HepG2 (cell line): ENCODE measurements around the gene ZCCHC8. TPM values are rescaled to one million over a fixed set of nuclear protein-coding genes. Genes with fewer than 3 reads are reported as not detected.

Experiments used
- ATAC-seq: fragments of 200-7000 bp; cut with Tn5 transposase; 3 replicates; pipeline ENCODE4 v1.9.1; 2020; ENCODE audit warnings: mild to moderate bottlenecking, moderate library complexity
- BruUV-seq: library from RNA; stranded (reverse); fragments of 400-500 nt; replicated peaks from 2 replicates; lab custom pipeline; 2021; lab: Mats Ljungman, UMichigan
- CTCF ChIA-PET: fragments of 300-600 bp; formaldehyde crosslinking; extraction: SDS; loops from one replicate; lab custom pipeline; 2021; ENCODE audit warnings: low total read pairs, inconsistent platforms, low intra/inter-chr PET ratio; lab: Yijun Ruan, JAX
- POLR2A ChIA-PET: fragments of 350-600 bp; sonication (Branson Sonifier 250); formaldehyde crosslinking; loops from one replicate; lab custom pipeline; 2020; ENCODE audit warnings: antibody characterized with exemption, inconsistent platforms; lab: Yijun Ruan, JAX
- DNase-seq: peaks from one replicate; pipeline ENCODE4 v3.0.0-alpha.2; 2015; ENCODE audit warnings: low spot score
- FAIRE-seq: peaks from 3 replicates; lab custom pipeline; 2011; peaks lifted over from hg19 to GRCh38; lab: Jason Lieb, UNC
- H2AFZ ChIP-seq: one replicate; pipeline ENCODE4 v1.6.1; 2011; ENCODE audit warnings: low read length, inconsistent platforms
- H3K27ac ChIP-seq: fragments of 300-600 bp; 3 replicates; pipeline ENCODE4 v1.8.0; 2011; ENCODE audit warnings: mixed run types, mild to moderate bottlenecking, mixed read lengths, low read length, inconsistent platforms; ENCODE audit not compliant: insufficient read depth; ENCODE audit errors: extremely low read length
- H3K27me3 ChIP-seq, 2 experiments: fragments of 200-600 bp in 1 of 2; 2 replicates in 1 of 2; 3 replicates in 1 of 2; pipeline versions ENCODE4 v1.6.0 to v1.8.0; 2011; ENCODE audit warnings: low read length in 2 of 2, mild to moderate bottlenecking in 2 of 2, moderate library complexity in 2 of 2, inconsistent platforms in 1 of 2; ENCODE audit not compliant: insufficient read depth in 2 of 2, control insufficient read depth in 1 of 2
- H3K36me3 ChIP-seq, 2 experiments: fragments of 200-600 bp in 1 of 2; replicated peaks in 1 of 2; 2 replicates in 1 of 2; 3 replicates in 1 of 2; pipeline versions ENCODE4 v1.5.1 to v1.8.0; 2011; ENCODE audit warnings: low read length in 2 of 2, inconsistent platforms in 1 of 2; ENCODE audit not compliant: insufficient read depth in 2 of 2, control insufficient read depth in 1 of 2
- H3K4me1 ChIP-seq: 2 replicates; pipeline ENCODE4 v1.5.1; 2012; ENCODE audit warnings: low read length, inconsistent platforms; ENCODE audit not compliant: insufficient read depth
- H3K4me2 ChIP-seq: 2 replicates; pipeline ENCODE4 v1.6.0; 2011; ENCODE audit warnings: low read depth, low read length, inconsistent platforms
- H3K4me3 ChIP-seq, 3 experiments: fragments of 200-600 bp in 1 of 3; sonication (generic), shearing (Covaris generic) in 1 of 3; replicated peaks in 1 of 3; 2 replicates each; pipeline ENCODE4 v1.5.1; 2011 to 2016; ENCODE audit warnings: low read length in 3 of 3, inconsistent platforms in 2 of 3, low read depth in 2 of 3, mild to moderate bottlenecking in 2 of 3, control low read depth in 1 of 3, mixed read lengths in 1 of 3; ENCODE audit not compliant: insufficient read depth in 1 of 3
- H3K79me2 ChIP-seq: one replicate; pipeline ENCODE4 v1.6.1; 2011; ENCODE audit warnings: low read length, inconsistent platforms; ENCODE audit not compliant: insufficient read depth
- H3K9ac ChIP-seq: 2 replicates; pipeline ENCODE4 v1.6.0; 2011; ENCODE audit warnings: mild to moderate bottlenecking, low read depth, low read length, inconsistent platforms; ENCODE audit not compliant: insufficient read depth
- H3K9me3 ChIP-seq: 2 replicates; pipeline ENCODE4 v1.5.1; 2012; ENCODE audit warnings: mild to moderate bottlenecking, low read length
- H4K20me1 ChIP-seq: 2 replicates; pipeline ENCODE4 v1.6.0; 2011; ENCODE audit warnings: inconsistent platforms, mild to moderate bottlenecking, low read length, moderate library complexity; ENCODE audit not compliant: insufficient read depth
- CEBPB ChIP-seq: IDR thresholded peaks from 2 replicates; pipeline ENCODE4 v1.6.1; 2011; ENCODE audit warnings: low read depth, low read length, improper control_type of control experiment, borderline replicate concordance
- HHEX ChIP-seq: IDR thresholded peaks from 2 replicates; pipeline ENCODE4 v1.6.1; 2016; ENCODE audit warnings: control low read depth
- KAT8 ChIP-seq: IDR thresholded peaks from 2 replicates; pipeline ENCODE4 v1.6.1; 2016; ENCODE audit warnings: missing genetic modification reagents, missing compliant biosample characterization
- KMT2A ChIP-seq: sonication (generic); formaldehyde crosslinking; IDR thresholded peaks from 2 replicates; pipeline ENCODE4 v1.4.0; 2020; ENCODE audit warnings: missing genetic modification reagents
- NR2F1 ChIP-seq, 2 experiments: fragments of 450-650 bp in 1 of 2; formaldehyde crosslinking in 1 of 2; IDR thresholded peaks; 2 replicates each; pipeline versions ENCODE4 v1.5.0 to v1.6.1; 2016 to 2020; ENCODE audit warnings: mild to moderate bottlenecking in 1 of 2, missing compliant biosample characterization in 1 of 2, missing genetic modification reagents in 1 of 2, moderate library complexity in 1 of 2
- SALL2 ChIP-seq: sonication (generic); formaldehyde crosslinking; IDR thresholded peaks from 2 replicates; pipeline ENCODE4 v1.8.1; 2023; ENCODE audit warnings: mild to moderate bottlenecking, missing genetic modification reagents, inconsistent platforms
- SOX5 ChIP-seq: IDR thresholded peaks from 2 replicates; pipeline ENCODE4 v1.6.1; 2016; ENCODE audit warnings: borderline replicate concordance
- TARDBP ChIP-seq: sonication (generic); formaldehyde crosslinking; IDR thresholded peaks from 2 replicates; pipeline ENCODE4 v1.8.0; 2022; ENCODE audit warnings: mild to moderate bottlenecking, missing genetic modification reagents
- THAP11 ChIP-seq: IDR thresholded peaks from 2 replicates; pipeline ENCODE4 v1.6.1; 2016; ENCODE audit warnings: missing biosample characterization, missing genetic modification reagents
- ZFX ChIP-seq: sonication (generic); formaldehyde crosslinking; IDR thresholded peaks from 2 replicates; pipeline ENCODE4 v1.4.0; 2020; ENCODE audit warnings: mild to moderate bottlenecking, low read depth, missing genetic modification reagents, moderate library complexity
- ZFY ChIP-seq: sonication (generic); formaldehyde crosslinking; IDR thresholded peaks from 2 replicates; pipeline ENCODE4 v1.4.0; 2020; ENCODE audit warnings: missing genetic modification reagents
- ZNF121 ChIP-seq: sonication (generic); formaldehyde crosslinking; IDR thresholded peaks from 2 replicates; pipeline ENCODE4 v1.5.0; 2020; ENCODE audit warnings: mild to moderate bottlenecking, missing genetic modification reagents
- ZNF44 ChIP-seq: sonication (generic); formaldehyde crosslinking; IDR thresholded peaks from 2 replicates; pipeline ENCODE4 v1.5.1; 2020; ENCODE audit warnings: mild to moderate bottlenecking, missing genetic modification reagents
- ZNF556 ChIP-seq: sonication (generic); formaldehyde crosslinking; IDR thresholded peaks from 2 replicates; pipeline ENCODE4 v1.4.0; 2020; ENCODE audit warnings: mild to moderate bottlenecking, missing genetic modification reagents, borderline replicate concordance
- ZNF567 ChIP-seq: sonication (generic); formaldehyde crosslinking; IDR thresholded peaks from 2 replicates; pipeline ENCODE4 v1.8.1; 2023; ENCODE audit warnings: mild to moderate bottlenecking, missing genetic modification reagents, borderline replicate concordance
- WGBS: methylation state at CpG from one replicate; pipeline ENCODE4 v1.1.6; 2017; ENCODE audit warnings: low lambda C conversion rate; 5-methylcytosine and 5-hydroxymethylcytosine counted together
- in situ Hi-C: cut with HindIII; loops from 2 replicates; pipeline ENCODE4 v1.10.0; 2017; ENCODE audit warnings: low pct_unique_long_range_greater_than_20kb; ENCODE audit not compliant: extremely low pct_ligation_motif_present
- intact Hi-C: fragments of 100-400 bp; cut with micrococcal nuclease; formaldehyde crosslinking; loops from one replicate; pipeline ENCODE4 v1.10.0; 2022; ENCODE audit not compliant: unreplicated experiment
- polyA plus RNA-seq, 8 experiments: library from polyadenylated mRNA; depleted of rRNA in 3 of 8; stranded (reverse) in 7 of 8; unstranded in 1 of 8; fragments of >200 nt; fragmentation: Illumina TruSeq in 4 of 8; extraction: Trizol in 4 of 8; gene quantifications; 2 replicates each; pipeline versions ENCODE4 v1.2.1 to v1.2.3, GENCODE V29; 2011 to 2016; ENCODE audit warnings: low read depth in 4 of 8, missing spikeins in 1 of 8, mixed read lengths in 1 of 8; ENCODE audit not compliant: insufficient read depth in 1 of 8
- total RNA-seq, 5 experiments: library from RNA; depleted of rRNA; stranded (reverse); fragments of >200 nt; fragmentation: Illumina TruSeq; extraction: Trizol; gene quantifications; 2 replicates each; pipeline ENCODE4 v1.2.3, GENCODE V29; 2016; ENCODE audit warnings: low read depth in 1 of 5
- TF ChIP-seq, protein P1 (sequence below): sonication (generic); formaldehyde crosslinking; IDR thresholded peaks from 2 replicates; pipeline ENCODE4 v1.8.1; 2023; ENCODE audit warnings: mild to moderate bottlenecking, missing genetic modification reagents, borderline replicate concordance
- TF ChIP-seq, protein P2 (sequence below): sonication (generic); formaldehyde crosslinking; IDR thresholded peaks from 2 replicates; pipeline ENCODE4 v1.4.0; 2020; ENCODE audit warnings: missing genetic modification reagents
- TF ChIP-seq, protein P3 (sequence below): sonication (generic); formaldehyde crosslinking; IDR thresholded peaks from 2 replicates; pipeline ENCODE4 v1.9.0; 2022; ENCODE audit warnings: missing genetic modification reagents, mild to moderate bottlenecking, borderline replicate concordance
- TF ChIP-seq, protein P4 (sequence below): sonication (generic); formaldehyde crosslinking; IDR thresholded peaks from 2 replicates; pipeline ENCODE4 v1.5.0; 2020; ENCODE audit warnings: mild to moderate bottlenecking, missing genetic modification reagents

The ZCCHC8 gene
- total and polyA plus RNA-seq, 2 of the 13 experiments (the other 11 are each of a cell fraction or from before 2014, with no cell fraction given), result 18.6 to 20.9 TPM

DNA sequence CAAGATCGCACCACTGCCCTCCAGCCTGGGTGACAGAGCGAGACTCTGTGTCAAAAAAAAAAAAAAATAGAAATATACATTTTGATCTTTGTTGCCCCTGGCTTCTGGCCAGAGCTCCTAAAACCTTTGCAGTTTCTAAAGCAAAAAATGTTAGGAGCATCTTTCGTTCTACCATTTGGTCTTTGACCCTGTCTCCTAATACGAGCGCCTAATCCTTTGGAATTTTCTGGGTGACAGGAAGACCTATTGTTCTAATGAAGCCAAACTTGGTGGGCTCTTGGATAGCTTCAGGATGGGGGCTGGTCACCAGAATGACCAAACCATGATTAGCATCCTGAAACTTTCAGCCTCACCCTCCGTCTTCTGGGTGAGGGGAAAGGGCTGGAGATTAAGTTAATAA lies 46.0 kb downstream of the ZCCHC8 start (continued):
- TF ChIP-seq SOX5, result peak; percentile 79

DNA sequence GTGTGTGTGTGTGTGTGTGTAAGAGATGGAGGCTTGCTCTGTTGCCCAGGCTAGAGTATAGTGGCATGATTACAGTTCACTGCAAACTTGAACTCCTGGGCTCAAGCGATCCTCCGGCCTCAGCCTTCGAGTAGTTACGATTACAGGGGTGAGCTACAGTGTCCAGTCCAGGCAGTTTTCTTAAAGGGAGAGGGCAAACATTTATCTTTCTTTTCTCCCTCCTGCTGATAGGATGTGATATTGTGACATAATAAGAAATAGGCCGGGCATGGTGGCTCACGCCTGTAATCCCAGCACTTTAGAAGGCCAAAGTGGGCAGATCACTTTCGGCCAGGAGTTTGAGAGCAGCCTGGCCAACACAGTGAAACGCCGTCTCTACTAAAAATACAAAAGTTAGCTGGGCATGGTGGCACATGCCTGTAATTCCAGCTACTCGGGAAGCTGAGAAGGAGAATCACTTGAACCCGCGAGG lies 46.4 kb downstream of the ZCCHC8 start:
- Histone ChIP-seq H3K36me3 (no peaks in the 10 kb centered on the region), H3K27me3 (no peaks in the 10 kb centered on the region), H4K20me1 (no peaks in the 10 kb centered on the region), H3K4me3 (peak overlapping the region; percentile 1 to 50 (median 33); a peak in 5 of 6 replicates), H3K27ac (peak overlapping the region; percentile 49), H3K4me2 (peak overlapping the region; percentile 82), H3K79me2 (no peaks in the 10 kb centered on the region), H3K9me3 (no peaks in the 10 kb centered on the region), H3K4me1 (peaks cover 42% of the 10 kb centered on the region), H2AFZ (peak overlapping the region; percentile 76), H3K9ac (peak overlapping the region; percentile 61)
- POLR2A ChIA-PET, result interaction anchor here (1.0 to 2.1 kb wide), 5 partner anchors 12 to 55 kb away, joined by 3 to 15 read pairs (median 3); partner anchors contain the start of gene CLIP1
- peak; percentile 47 for ATAC-seq
- CTCF ChIA-PET, result no interaction called here
- in situ Hi-C loops (no loop called here), intact Hi-C loops (no loop called here)
- TSS peak; percentile 84 for BruUV-seq
- no peak for DNase-seq
- FAIRE-seq, result peak; percentile 21
- WGBS, result 2% methylated on average over 12 of the region's 12 CpGs
- TF ChIP-seq NR2F1 (CRISPR knock-in tag; IDR thresholded peaks at IDR 0.05) (no peak), TARDBP (peak; percentile 50; the same call in 1 of the 2 replicates), KAT8 (CRISPR knock-in tag) (0 out of 2 replicates have a peak, but pooled peaks have one; percentile 23), KMT2A (CRISPR knock-in tag) (no peak), ZFY (CRISPR knock-in tag) (peak; percentile 49; the same call in 1 of the 2 replicates), ZNF121 (CRISPR knock-in tag) (peak; percentile 77), ZNF567 (CRISPR knock-in tag) (no peak), THAP11 (CRISPR knock-in tag) (0 out of 2 replicates have a peak, but pooled peaks have one; percentile 4), ZNF556 (CRISPR knock-in tag) (0 out of 2 replicates have a peak, but pooled peaks have one; percentile 50), CEBPB (peak; percentile 31; the same call in 1 of the 2 replicates), SALL2 (CRISPR knock-in tag) (0 out of 2 replicates have a peak, but pooled peaks have one; percentile 18), HHEX (no peak), ZFX (CRISPR knock-in tag) (peak; percentile 8; the same call in 1 of the 2 replicates), ZNF44 (CRISPR knock-in tag) (0 out of 2 replicates have a peak, but pooled peaks have one; percentile 27)
- TF ChIP-seq, protein P1, sequence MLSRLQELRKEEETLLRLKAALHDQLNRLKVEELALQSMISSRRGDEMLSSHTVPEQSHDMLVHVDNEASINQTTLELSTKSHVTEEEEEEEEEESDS, result no peak
- TF ChIP-seq, protein P2, sequence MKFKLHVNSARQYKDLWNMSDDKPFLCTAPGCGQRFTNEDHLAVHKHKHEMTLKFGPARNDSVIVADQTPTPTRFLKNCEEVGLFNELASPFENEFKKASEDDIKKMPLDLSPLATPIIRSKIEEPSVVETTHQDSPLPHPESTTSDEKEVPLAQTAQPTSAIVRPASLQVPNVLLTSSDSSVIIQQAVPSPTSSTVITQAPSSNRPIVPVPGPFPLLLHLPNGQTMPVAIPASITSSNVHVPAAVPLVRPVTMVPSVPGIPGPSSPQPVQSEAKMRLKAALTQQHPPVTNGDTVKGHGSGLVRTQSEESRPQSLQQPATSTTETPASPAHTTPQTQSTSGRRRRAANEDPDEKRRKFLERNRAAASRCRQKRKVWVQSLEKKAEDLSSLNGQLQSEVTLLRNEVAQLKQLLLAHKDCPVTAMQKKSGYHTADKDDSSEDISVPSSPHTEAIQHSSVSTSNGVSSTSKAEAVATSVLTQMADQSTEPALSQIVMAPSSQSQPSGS (CRISPR knock-in tag), result no peak
- TF ChIP-seq, protein P3, sequence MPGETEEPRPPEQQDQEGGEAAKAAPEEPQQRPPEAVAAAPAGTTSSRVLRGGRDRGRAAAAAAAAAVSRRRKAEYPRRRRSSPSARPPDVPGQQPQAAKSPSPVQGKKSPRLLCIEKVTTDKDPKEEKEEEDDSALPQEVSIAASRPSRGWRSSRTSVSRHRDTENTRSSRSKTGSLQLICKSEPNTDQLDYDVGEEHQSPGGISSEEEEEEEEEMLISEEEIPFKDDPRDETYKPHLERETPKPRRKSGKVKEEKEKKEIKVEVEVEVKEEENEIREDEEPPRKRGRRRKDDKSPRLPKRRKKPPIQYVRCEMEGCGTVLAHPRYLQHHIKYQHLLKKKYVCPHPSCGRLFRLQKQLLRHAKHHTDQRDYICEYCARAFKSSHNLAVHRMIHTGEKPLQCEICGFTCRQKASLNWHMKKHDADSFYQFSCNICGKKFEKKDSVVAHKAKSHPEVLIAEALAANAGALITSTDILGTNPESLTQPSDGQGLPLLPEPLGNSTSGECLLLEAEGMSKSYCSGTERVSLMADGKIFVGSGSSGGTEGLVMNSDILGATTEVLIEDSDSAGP (CRISPR knock-in tag), result peak; percentile 70
- TF ChIP-seq, protein P4, sequence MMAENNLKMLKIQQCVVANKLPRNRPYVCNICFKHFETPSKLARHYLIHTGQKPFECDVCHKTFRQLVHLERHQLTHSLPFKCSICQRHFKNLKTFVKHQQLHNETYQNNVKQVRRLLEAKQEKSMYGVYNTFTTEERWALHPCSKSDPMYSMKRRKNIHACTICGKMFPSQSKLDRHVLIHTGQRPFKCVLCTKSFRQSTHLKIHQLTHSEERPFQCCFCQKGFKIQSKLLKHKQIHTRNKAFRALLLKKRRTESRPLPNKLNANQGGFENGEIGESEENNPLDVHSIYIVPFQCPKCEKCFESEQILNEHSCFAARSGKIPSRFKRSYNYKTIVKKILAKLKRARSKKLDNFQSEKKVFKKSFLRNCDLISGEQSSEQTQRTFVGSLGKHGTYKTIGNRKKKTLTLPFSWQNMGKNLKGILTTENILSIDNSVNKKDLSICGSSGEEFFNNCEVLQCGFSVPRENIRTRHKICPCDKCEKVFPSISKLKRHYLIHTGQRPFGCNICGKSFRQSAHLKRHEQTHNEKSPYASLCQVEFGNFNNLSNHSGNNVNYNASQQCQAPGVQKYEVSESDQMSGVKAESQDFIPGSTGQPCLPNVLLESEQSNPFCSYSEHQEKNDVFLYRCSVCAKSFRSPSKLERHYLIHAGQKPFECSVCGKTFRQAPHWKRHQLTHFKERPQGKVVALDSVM (CRISPR knock-in tag), result peak; percentile 82
